IPS-20b (cell line): ENCODE results near the gene CATSPER4.

Experiments used
- H3K27ac ChIP-seq: one replicate; pipeline ENCODE4 v1.5.1; 2013; ENCODE audit warnings: low read length
- H3K27me3 ChIP-seq: 2 replicates; pipeline ENCODE4 v1.6.1; 2013; ENCODE audit warnings: mild to moderate bottlenecking, low read length, inconsistent platforms; ENCODE audit not compliant: insufficient read depth
- H3K36me3 ChIP-seq: 2 replicates; pipeline ENCODE4 v1.6.1; 2013; ENCODE audit warnings: low read depth, mild to moderate bottlenecking, inconsistent platforms, low read length, moderate library complexity; ENCODE audit not compliant: insufficient read depth
- H3K4me1 ChIP-seq: 2 replicates; pipeline ENCODE4 v1.6.1; 2013; ENCODE audit warnings: mild to moderate bottlenecking, control low read depth, inconsistent platforms, low read length, moderate library complexity; ENCODE audit not compliant: insufficient read depth
- H3K4me3 ChIP-seq: 2 replicates; pipeline ENCODE4 v1.5.1; 2013; ENCODE audit warnings: mild to moderate bottlenecking, low read length, inconsistent platforms
- H3K9ac ChIP-seq: 2 replicates; pipeline ENCODE4 v1.6.1; 2013; ENCODE audit warnings: low read depth, mild to moderate bottlenecking, inconsistent platforms, low read length, moderate library complexity
- H3K9me3 ChIP-seq: 2 replicates; pipeline ENCODE4 v1.6.1; 2013; ENCODE audit warnings: mild to moderate bottlenecking, low read depth, low read length, inconsistent platforms; ENCODE audit not compliant: insufficient read depth

CATSPER4 gene

GRCh38 chr1:26158908-26159742 is 31.3 kb upstream of the CATSPER4 start, which contains the start of gene FAM110D:
FAM110D (plus strand) TSS chr1:26159079; CDS start chr1:26161292, 2,213 bp downstream.
- Histone ChIP-seq H3K27me3 (peaks cover 100% of the 10 kb centered on the region), H3K9ac (no peak within 1 kb of the TSS), H3K9me3 (no peaks in the 10 kb centered on the region), H3K4me3 (peak within 1 kb of the TSS; percentile 49), H3K27ac (no peak within 1 kb of the TSS), H3K4me1 (peaks cover 29% of the 10 kb centered on the region), H3K36me3 (no peaks in the 10 kb centered on the region)

GRCh38 chr1:26159743-26160039 is 30.7 kb upstream of the CATSPER4 start:
- no peak overlapping the region for H3K4me3 ChIP-seq
- no peaks in the 10 kb centered on the region for H3K9me3 ChIP-seq
- no peaks in the 10 kb centered on the region for H3K36me3 ChIP-seq
- H3K9ac ChIP-seq, result no peak overlapping the region
- no peak overlapping the region for H3K27ac ChIP-seq
- peaks cover 24% of the 10 kb centered on the region for H3K4me1 ChIP-seq
- H3K27me3 ChIP-seq, result peaks cover 100% of the 10 kb centered on the region

- Histone ChIP-seq H3K4me3 (peak overlapping the region; percentile 62), H3K27ac (no peak overlapping the region), H3K9ac (peak overlapping the region; percentile 68; the same call in 1 of the 2 replicates), H3K4me1 (peaks cover 24% of the 10 kb centered on the region), H3K36me3 (no peaks in the 10 kb centered on the region), H3K9me3 (no peaks in the 10 kb centered on the region), H3K27me3 (peaks cover 100% of the 10 kb centered on the region)
These were observed 29.6 kb upstream of the CATSPER4 start for GRCh38 chr1:26160527-26161414.

GRCh38 chr1:26161415-26162219 is 28.8 kb upstream of the CATSPER4 start:
- Histone ChIP-seq H3K9me3 (no peaks in the 10 kb centered on the region), H3K36me3 (no peaks in the 10 kb centered on the region), H3K4me1 (peaks cover 19% of the 10 kb centered on the region; the same call in 1 of the 2 replicates), H3K4me3 (peak overlapping the region; percentile 62), H3K27ac (no peak overlapping the region), H3K9ac (peak overlapping the region; percentile 68; the same call in 1 of the 2 replicates), H3K27me3 (peaks cover 98% of the 10 kb centered on the region)

- Histone ChIP-seq H3K4me1 (peaks cover 16% of the 10 kb centered on the region; the same call in 1 of the 2 replicates), H3K36me3 (no peaks in the 10 kb centered on the region), H3K27ac (no peak overlapping the region), H3K9me3 (no peaks in the 10 kb centered on the region), H3K9ac (no peak overlapping the region), H3K27me3 (peaks cover 97% of the 10 kb centered on the region), H3K4me3 (peak overlapping the region; percentile 62)
These were observed 28.1 kb upstream of the CATSPER4 start for GRCh38 chr1:26162220-26162709.

GRCh38 chr1:26163684-26164035 is 26.7 kb upstream of the CATSPER4 start:
- no peak overlapping the region for H3K9ac ChIP-seq
- no peaks in the 10 kb centered on the region for H3K36me3 ChIP-seq
- peaks cover 89% of the 10 kb centered on the region for H3K27me3 ChIP-seq
- no peaks in the 10 kb centered on the region for H3K9me3 ChIP-seq
- no peak overlapping the region for H3K27ac ChIP-seq
- peak overlapping the region; percentile 38; the same call in 1 of the 2 replicates for H3K4me3 ChIP-seq
- H3K4me1 ChIP-seq, result peaks cover 12% of the 10 kb centered on the region; the same call in 1 of the 2 replicates

- peak overlapping the region; percentile 74; the same call in 1 of the 2 replicates for H3K9ac ChIP-seq
- H3K27me3 ChIP-seq, result peaks cover 89% of the 10 kb centered on the region
- H3K27ac ChIP-seq, result no peak overlapping the region
- peak overlapping the region; percentile 73 for H3K4me3 ChIP-seq
- H3K4me1 ChIP-seq, result peaks cover 15% of the 10 kb centered on the region; the same call in 1 of the 2 replicates
- H3K9me3 ChIP-seq, result no peaks in the 10 kb centered on the region
- H3K36me3 ChIP-seq, result no peaks in the 10 kb centered on the region
These were observed 26.2 kb upstream of the CATSPER4 start for GRCh38 chr1:26164036-26164860.

- H3K27ac ChIP-seq, result no peak overlapping the region
- peak overlapping the region; percentile 73 for H3K4me3 ChIP-seq
- no peaks in the 10 kb centered on the region for H3K36me3 ChIP-seq
- H3K9ac ChIP-seq, result peak overlapping the region; percentile 74; the same call in 1 of the 2 replicates
- no peaks in the 10 kb centered on the region for H3K9me3 ChIP-seq
- peaks cover 18% of the 10 kb centered on the region; the same call in 1 of the 2 replicates for H3K4me1 ChIP-seq
- peaks cover 83% of the 10 kb centered on the region for H3K27me3 ChIP-seq
These were observed 25.2 kb upstream of the CATSPER4 start for GRCh38 chr1:26164861-26165842.

GRCh38 chr1:26166719-26167281 is 23.6 kb upstream of the CATSPER4 start:
- H3K4me1 ChIP-seq, result peaks cover 23% of the 10 kb centered on the region
- no peak overlapping the region for H3K9ac ChIP-seq

More at GRCh38 chr1:26166719-26167281, 23.6 kb upstream of the CATSPER4 start:
- no peak overlapping the region for H3K27ac ChIP-seq
- H3K4me3 ChIP-seq, result no peak overlapping the region
- H3K27me3 ChIP-seq, result peaks cover 67% of the 10 kb centered on the region
- H3K9me3 ChIP-seq, result no peaks in the 10 kb centered on the region
- H3K36me3 ChIP-seq, result peaks cover 6% of the 10 kb centered on the region; the same call in 1 of the 2 replicates
